K562 (cell line): ENCODE measurements around the gene MOCS3. TPM values are rescaled to one million over a fixed set of nuclear protein-coding genes. Genes with fewer than 3 reads are reported as not detected.

Experiments
- ATAC-seq: fragments of 200-7000 bp; cut with Tn5 transposase; 3 replicates; pipeline ENCODE4 v1.9.1; 2020; ENCODE audit warnings: moderate library complexity
- BruUV-seq: library from RNA; stranded (reverse); fragments of 400-500 nt; replicated peaks from 2 replicates; lab custom pipeline; 2021; lab: Mats Ljungman, UMichigan
- CTCF ChIA-PET: fragments of 300-600 bp; formaldehyde crosslinking; extraction: SDS; loops from one replicate; lab custom pipeline; 2021; ENCODE audit warnings: low intra/inter-chr PET ratio; lab: Yijun Ruan, JAX
- POLR2A ChIA-PET: fragments of 300-600, 350-650 bp; sonication (Branson Sonifier 250); formaldehyde crosslinking; extraction: SDS; loops from one replicate; lab custom pipeline; 2021; ENCODE audit warnings: antibody characterized with exemption, inconsistent platforms; lab: Yijun Ruan, JAX
- DNase-seq, 4 experiments: peaks; one replicate each; pipeline versions ENCODE4 v3.0.0 to v3.0.0-alpha.2; 2011 to 2018; ENCODE audit warnings: low spot score in 3 of 4, mixed read lengths in 3 of 4; ENCODE audit errors: extremely low read depth in 1 of 4
- FAIRE-seq: peaks from 2 replicates; lab custom pipeline; 2011; peaks lifted over from hg19 to GRCh38; lab: Jason Lieb, UNC
- H2AFZ ChIP-seq: 2 replicates; pipeline ENCODE4 v1.6.0; 2011; ENCODE audit warnings: low read depth, low read length, control low read depth, inconsistent platforms
- H3K27ac ChIP-seq: fragments of 200-600 bp; 3 replicates; pipeline ENCODE4 v1.8.0; 2011; ENCODE audit warnings: low read depth, mild to moderate bottlenecking, control low read depth, inconsistent platforms, low read length, moderate library complexity, mixed read lengths; ENCODE audit errors: extremely low read depth
- H3K27me3 ChIP-seq, 2 experiments: fragments of 300-600 bp in 1 of 2; 2 replicates in 1 of 2; 3 replicates in 1 of 2; pipeline versions ENCODE4 v1.6.0 to v1.8.0; 2011; ENCODE audit warnings: inconsistent platforms in 2 of 2, low read length in 2 of 2, mild to moderate bottlenecking in 1 of 2, mixed read lengths in 1 of 2, moderate library complexity in 1 of 2; ENCODE audit not compliant: control insufficient read depth in 2 of 2, insufficient read depth in 2 of 2
- H3K36me3 ChIP-seq: fragments of 300-600 bp; 3 replicates; pipeline ENCODE4 v1.8.0; 2011; ENCODE audit warnings: mild to moderate bottlenecking, low read length, inconsistent platforms; ENCODE audit not compliant: control insufficient read depth, insufficient read depth
- H3K4me1 ChIP-seq, 2 experiments: fragments of 200-600 bp in 1 of 2; replicated peaks in 1 of 2; 2 replicates in 1 of 2; 3 replicates in 1 of 2; pipeline versions ENCODE4 v1.5.1 to v1.8.0; 2011; ENCODE audit warnings: inconsistent platforms in 2 of 2, low read length in 2 of 2, mild to moderate bottlenecking in 1 of 2, mixed read lengths in 1 of 2, moderate library complexity in 1 of 2; ENCODE audit not compliant: control insufficient read depth in 2 of 2, insufficient read depth in 2 of 2
- H3K4me2 ChIP-seq: 2 replicates; pipeline ENCODE4 v1.6.1; 2011; ENCODE audit warnings: low read length, control low read depth, inconsistent platforms, mixed read lengths; ENCODE audit not compliant: insufficient read depth
- H3K4me3 ChIP-seq: fragments of 200-600 bp; sonication (generic), shearing (Covaris generic); 2 replicates; pipeline ENCODE4 v1.5.1; 2016; ENCODE audit warnings: control low read depth, inconsistent platforms
- H3K79me2 ChIP-seq: fragments of 200-600 bp; 3 replicates; pipeline ENCODE4 v1.8.0; 2011; ENCODE audit warnings: low read length, inconsistent platforms; ENCODE audit not compliant: control insufficient read depth, insufficient read depth
- H3K9ac ChIP-seq, 2 experiments: 2 replicates each; pipeline versions ENCODE4 v1.6.0 to v1.6.1; 2011; ENCODE audit warnings: low read depth in 2 of 2, low read length in 2 of 2, control low read depth in 1 of 2, inconsistent platforms in 1 of 2, mild to moderate bottlenecking in 1 of 2, mixed read lengths in 1 of 2; ENCODE audit not compliant: insufficient read depth in 1 of 2
- H3K9me1 ChIP-seq: one replicate; pipeline ENCODE4 v1.6.0; 2011; ENCODE audit warnings: inconsistent platforms, mild to moderate bottlenecking, low read length, moderate library complexity; ENCODE audit not compliant: control insufficient read depth, insufficient read depth
- H3K9me3 ChIP-seq: replicated peaks from 2 replicates; pipeline ENCODE4 v1.5.1; 2011; ENCODE audit warnings: low read depth, low read length, inconsistent platforms; ENCODE audit not compliant: control insufficient read depth, insufficient read depth
- H4K20me1 ChIP-seq: replicated peaks from 2 replicates; pipeline ENCODE4 v1.6.1; 2011; ENCODE audit warnings: low read length, inconsistent platforms, mixed read lengths; ENCODE audit not compliant: control insufficient read depth, insufficient read depth
- BHLHE40 ChIP-seq: IDR thresholded peaks from 2 replicates; pipeline ENCODE4 v1.6.1; 2011; ENCODE audit warnings: low read length, improper control_type of control experiment
- CREB5 ChIP-seq: fragments of 250-450 bp; sonication (Bioruptor Pico); IDR thresholded peaks from 2 replicates; pipeline ENCODE4 v1.5.0; 2020; ENCODE audit warnings: mild to moderate bottlenecking
- LEF1 ChIP-seq: fragments of 450-650 bp; IDR thresholded peaks from 2 replicates; pipeline ENCODE4 v1.6.1; 2016; ENCODE audit warnings: mild to moderate bottlenecking
- MEIS2 ChIP-seq: fragments of 450-650 bp; IDR thresholded peaks from 2 replicates; pipeline ENCODE4 v1.6.1; 2014; ENCODE audit warnings: mild to moderate bottlenecking; ENCODE audit not compliant: partially characterized antibody
- PBX2 ChIP-seq, 2 experiments: IDR thresholded peaks in 1 of 2; conservative IDR thresholded peaks in 1 of 2; 2 replicates each; pipeline ENCODE4 v1.6.1; 2016; ENCODE audit warnings: low read depth in 2 of 2, mild to moderate bottlenecking in 1 of 2, missing compliant biosample characterization in 1 of 2, missing genetic modification characterization in 1 of 2, moderate library complexity in 1 of 2
- PKNOX1 ChIP-seq: fragments of 450-650 bp; IDR thresholded peaks from 2 replicates; pipeline ENCODE4 v1.6.1; 2016
- SIX5 ChIP-seq, 2 experiments: IDR thresholded peaks; 2 replicates each; pipeline ENCODE4 v1.6.1; 2011; ENCODE audit warnings: low read length in 2 of 2, borderline replicate concordance in 1 of 2, low read depth in 1 of 2, mild to moderate bottlenecking in 1 of 2, moderate library complexity in 1 of 2; ENCODE audit not compliant: insufficient read depth in 1 of 2
- SNIP1 ChIP-seq: fragments of 450-650 bp; IDR thresholded peaks from 2 replicates; pipeline ENCODE4 v1.7.1; 2017; ENCODE audit warnings: low read depth, mild to moderate bottlenecking
- SREBF2 ChIP-seq: sonication (generic); formaldehyde crosslinking; IDR thresholded peaks from 2 replicates; pipeline ENCODE4 v1.4.0; 2020; ENCODE audit warnings: mild to moderate bottlenecking, missing genetic modification reagents
- SRSF1 ChIP-seq: fragments of 200-400 bp; formaldehyde crosslinking; IDR thresholded peaks from 2 replicates; pipeline ENCODE4 v1.6.1; 2017; ENCODE audit warnings: mild to moderate bottlenecking, low read depth, low read length, moderate library complexity
- TGIF2 ChIP-seq: sonication (generic); formaldehyde crosslinking; IDR thresholded peaks from 2 replicates; pipeline ENCODE4 v1.8.1; 2022; ENCODE audit warnings: mild to moderate bottlenecking, missing genetic modification reagents, moderate library complexity
- TOE1 ChIP-seq, 2 experiments: fragments of 450-650 bp in 1 of 2; sonication (generic) in 1 of 2; formaldehyde crosslinking in 1 of 2; IDR thresholded peaks; 2 replicates each; pipeline versions ENCODE4 v1.7.1 to v1.8.0; 2016 to 2022; ENCODE audit warnings: borderline replicate concordance in 2 of 2, mild to moderate bottlenecking in 2 of 2, antibody characterized with exemption in 1 of 2, inconsistent platforms in 1 of 2, low read depth in 1 of 2, missing genetic modification reagents in 1 of 2, moderate library complexity in 1 of 2
- USF1 ChIP-seq: sonication (generic); formaldehyde crosslinking; IDR thresholded peaks from 2 replicates; pipeline ENCODE4 v1.9.0; 2022; ENCODE audit warnings: mild to moderate bottlenecking, missing genetic modification reagents
- ZC3H8 ChIP-seq: fragments of 450-650 bp; IDR thresholded peaks from 2 replicates; pipeline ENCODE4 v1.6.1; 2017
- ZNF174 ChIP-seq: fragments of 250-450 bp; sonication (Bioruptor Pico); IDR thresholded peaks from 2 replicates; pipeline ENCODE4 v1.4.0; 2020; ENCODE audit warnings: mild to moderate bottlenecking
- ZNF41 ChIP-seq: fragments of 250-450 bp; sonication (Bioruptor Pico); conservative IDR thresholded peaks from 2 replicates; pipeline ENCODE4 v1.4.0; 2020; ENCODE audit warnings: mild to moderate bottlenecking
- ZNF561 ChIP-seq: fragments of 450-650 bp; formaldehyde crosslinking; conservative IDR thresholded peaks from 2 replicates; pipeline ENCODE4 v1.4.0; 2020; ENCODE audit warnings: mild to moderate bottlenecking, moderate library complexity
- WGBS: fragments of 100-300 bp; shearing (Covaris generic); methylation state at CpG from one replicate; pipeline ENCODE4 v1.1.6; 2016; ENCODE audit warnings: low coverage, mixed read lengths; ENCODE audit not compliant: insufficient coverage; ENCODE audit errors: missing lambda C conversion rate; 5-methylcytosine and 5-hydroxymethylcytosine counted together
- in situ Hi-C: fragments of 300-500 bp; cut with MboI; formaldehyde crosslinking; loops from 4 replicates; pipeline ENCODE4 v1.15.0; 2018; ENCODE audit warnings: inconsistent platforms, mixed read lengths
- intact Hi-C: fragments of 100-400 bp; cut with micrococcal nuclease; formaldehyde crosslinking; loops from 2 replicates; pipeline ENCODE4 v1.14.2; 2022
- polyA plus RNA-seq, 8 experiments: library from polyadenylated mRNA; depleted of rRNA in 4 of 8; stranded (reverse) in 5 of 8; unstranded in 3 of 8; fragments of >200 nt; fragmentation: Nextera tagmentation in 2 of 8; fragmentation: Illumina TruSeq in 1 of 8; extraction: Ambion mirVana in 2 of 8; extraction: Trizol in 1 of 8; gene quantifications; 2 replicates each; pipeline versions ENCODE4 v1.2.1 to v1.2.3, GENCODE V29; 2011 to 2014; ENCODE audit warnings: inconsistent platforms in 1 of 8, missing spikeins in 1 of 8
- total RNA-seq, 7 experiments: library from RNA; depleted of rRNA in 6 of 7; stranded (reverse); fragments of >200 nt in 6 of 7; fragmentation: Illumina TruSeq in 2 of 7; extraction: Trizol in 2 of 7; gene quantifications; 2 replicates each; pipeline versions ENCODE4 v1.2.1 to v1.2.3, GENCODE V29; 2011 to 2021; ENCODE audit warnings: low replicate concordance in 1 of 7

The MOCS3 gene
- total and polyA plus RNA-seq, 9 of the 15 experiments (the other 6 are each of a cell fraction or from before 2014, with no cell fraction given): 0.70 to 6.2 (median 2.9) TPM

GRCh38 chr20:50916257-50916656 is 42.4 kb upstream of the MOCS3 start:
- Histone ChIP-seq H3K9ac (no peak overlapping the region), H3K4me3 (no peak overlapping the region), H3K9me3 (no peaks in the 10 kb centered on the region), H3K79me2 (peaks cover 98% of the 10 kb centered on the region), H3K27ac (no peak overlapping the region), H4K20me1 (peaks cover 62% of the 10 kb centered on the region), H3K36me3 (peaks cover 80% of the 10 kb centered on the region), H3K4me2 (no peak overlapping the region), H3K9me1 (no peaks in the 10 kb centered on the region), H3K27me3 (no peaks in the 10 kb centered on the region), H3K4me1 (peaks cover 7 to 48% of the 10 kb centered on the region in 2 experiments), H2AFZ (no peak overlapping the region)
- 30% methylated on average over 5 of the region's 5 CpGs for WGBS
- intact Hi-C loops (no loop called here), in situ Hi-C loops (no loop called here)
- ChIA-PET POLR2A (interaction anchor here (0.7 to 3.8 kb wide), 7 partner anchors 8 to 240 kb away, joined by 3 to 30 read pairs (median 5); partner anchors contain the start of genes ADNP, DPM1 and MOCS3), CTCF (no interaction called here)
- BruUV-seq: no TSS peak
- ATAC-seq (peak; percentile 73), FAIRE-seq (no peak), DNase-seq (peak; percentile 27 to 50 (median 37))
- TF ChIP-seq SIX5 (IDR thresholded peaks at IDR 0.05; ENCODE audit: borderline replicate concordance in 1 of 2, insufficient read depth in 1 of 2, low read depth in 1 of 2, low read length in 2 of 2) (no peak), BHLHE40 (peak; percentile 47; the same call in 1 of the 2 replicates), PBX2 (CRISPR knock-in tag; IDR thresholded peaks at IDR 0.05; ENCODE audit: low read depth) (no peak), PBX2 (tag; conservative IDR thresholded peaks at IDR 0.05; ENCODE audit: low read depth) (peak; percentile 87), ZNF174 (CRISPR knock-in tag) (no peak), SREBF2 (CRISPR knock-in tag) (no peak), TGIF2 (CRISPR knock-in tag) (no peak), CREB5 (no peak), USF1 (CRISPR knock-in tag) (peak; percentile 67), ZC3H8 (no peak), ZNF41 (CRISPR knock-in tag) (no peak), PKNOX1 (peak; percentile 92), SNIP1 (no peak), SRSF1 (no peak), LEF1 (no peak), TOE1 (IDR thresholded peaks at IDR 0.05; ENCODE audit: borderline replicate concordance) (peak; percentile 89), TOE1 (CRISPR knock-in tag; IDR thresholded peaks at IDR 0.05; ENCODE audit: borderline replicate concordance, low read depth) (no peak), MEIS2 (peak; percentile 89), ZNF561 (CRISPR knock-in tag) (no peak)
